ENCODE results near the gene THAP11. TPM values are rescaled to one million over a fixed set of nuclear protein-coding genes. Genes with fewer than 3 reads are reported as not detected.

THAP11 gene
- total RNA-seq, 1 experiment from 2014 or later, result 38.3 TPM

- no TSS peak for BruUV-seq (replicated peaks)
- intact Hi-C loops (cut with micrococcal nuclease; ENCODE audit: unreplicated experiment), result no loop called here
- peak overlapping the region; percentile 55 for H3K4me3 Mint-ChIP-seq (ENCODE audit: low read depth, unreplicated experiment)
Observed at GRCh38 chr16:67856927-67857546, 14.9 kb downstream of the THAP11 start.

GRCh38 chr16:67857547-67858233 lies 15.6 kb downstream of the THAP11 start:
- intact Hi-C loops (cut with micrococcal nuclease; ENCODE audit: unreplicated experiment), result no loop called here
- Mint-ChIP-seq H3K27me3 (ENCODE audit: unreplicated experiment) (no peaks in the 10 kb centered on the region), H3K27ac (ENCODE audit: unreplicated experiment) (peak overlapping the region; percentile 98), H3K4me3 (ENCODE audit: low read depth, unreplicated experiment) (peak overlapping the region; percentile 55), H3K9me3 (ENCODE audit: low read depth, unreplicated experiment) (no peaks in the 10 kb centered on the region), H3K36me3 (ENCODE audit: insufficient read depth, unreplicated experiment) (peaks cover 67% of the 10 kb centered on the region), H3K4me1 (ENCODE audit: low read depth, unreplicated experiment) (peaks cover 59% of the 10 kb centered on the region)
- DNase-seq, result peak; percentile 91
- no TSS peak for BruUV-seq (replicated peaks)
- no peak for TF ChIP-seq CTCF (IDR thresholded peaks at IDR 0.05; ENCODE audit: unreplicated experiment)
- CTCF ChIA-PET, result interaction anchor here (1.0 to 2.3 kb wide), 7 partner anchors 10 to 597 kb away, joined by 3 to 9 read pairs (median 4); partner anchors contain the start of genes CENPT, RANBP10 and TSNAXIP1

More at GRCh38 chr16:67856927-67857546, 14.9 kb downstream of the THAP11 start:
- no peak for DNase-seq
- peak overlapping the region; percentile 98 for H3K27ac Mint-ChIP-seq (ENCODE audit: unreplicated experiment)
- peaks cover 54% of the 10 kb centered on the region for H3K4me1 Mint-ChIP-seq (ENCODE audit: low read depth, unreplicated experiment)
- H3K27me3 Mint-ChIP-seq (ENCODE audit: unreplicated experiment), result no peaks in the 10 kb centered on the region
- H3K36me3 Mint-ChIP-seq (ENCODE audit: insufficient read depth, unreplicated experiment), result peaks cover 67% of the 10 kb centered on the region
- no peak for TF ChIP-seq CTCF (IDR thresholded peaks at IDR 0.05; ENCODE audit: unreplicated experiment)
- CTCF ChIA-PET, result interaction anchor here (1.0 to 1.9 kb wide), 5 partner anchors 9 to 596 kb away, joined by 3 to 9 read pairs (median 4); partner anchors contain the start of genes CENPT, RANBP10 and TSNAXIP1
- no peaks in the 10 kb centered on the region for H3K9me3 Mint-ChIP-seq (ENCODE audit: low read depth, unreplicated experiment)

GRCh38 chr16:67858500-67858899 lies 16.4 kb downstream of the THAP11 start:
- Mint-ChIP-seq H3K9me3 (ENCODE audit: low read depth, unreplicated experiment) (no peaks in the 10 kb centered on the region), H3K27ac (ENCODE audit: unreplicated experiment) (peak overlapping the region; percentile 98), H3K27me3 (ENCODE audit: unreplicated experiment) (no peaks in the 10 kb centered on the region), H3K4me3 (ENCODE audit: low read depth, unreplicated experiment) (peak overlapping the region; percentile 55), H3K4me1 (ENCODE audit: low read depth, unreplicated experiment) (peaks cover 66% of the 10 kb centered on the region), H3K36me3 (ENCODE audit: insufficient read depth, unreplicated experiment) (peaks cover 67% of the 10 kb centered on the region)
- intact Hi-C loops (cut with micrococcal nuclease; ENCODE audit: unreplicated experiment), result no loop called here
- no peak for TF ChIP-seq CTCF (IDR thresholded peaks at IDR 0.05; ENCODE audit: unreplicated experiment)
- BruUV-seq (replicated peaks), result TSS peak; percentile 13
- DNase-seq, result no peak
- CTCF ChIA-PET, result interaction anchor here (1.0 to 2.3 kb wide), 5 partner anchors 11 to 337 kb away, joined by 3 to 9 read pairs (median 4); partner anchors contain the start of genes CENPT, RANBP10 and TSNAXIP1

- CTCF ChIA-PET, result no interaction called here
- Mint-ChIP-seq H3K27me3 (ENCODE audit: unreplicated experiment) (no peaks in the 10 kb centered on the region), H3K9me3 (ENCODE audit: low read depth, unreplicated experiment) (no peaks in the 10 kb centered on the region), H3K36me3 (ENCODE audit: insufficient read depth, unreplicated experiment) (peaks cover 64% of the 10 kb centered on the region), H3K27ac (ENCODE audit: unreplicated experiment) (no peak overlapping the region), H3K4me3 (ENCODE audit: low read depth, unreplicated experiment) (no peak overlapping the region), H3K4me1 (ENCODE audit: low read depth, unreplicated experiment) (peaks cover 54% of the 10 kb centered on the region)
- intact Hi-C loops (cut with micrococcal nuclease; ENCODE audit: unreplicated experiment), result no loop called here
- DNase-seq, result no peak
- no peak for TF ChIP-seq CTCF (IDR thresholded peaks at IDR 0.05; ENCODE audit: unreplicated experiment)
- no TSS peak for BruUV-seq (replicated peaks)
Observed at GRCh38 chr16:67860589-67861398, 18.7 kb downstream of the THAP11 start.

All from Calu3 (cell line).